Activated naive CD8-positive, alpha-beta T cell (primary cell): ENCODE data around the gene MAPK8IP3.

Source experiments
- H3K27ac Mint-ChIP-seq: one replicate; pipeline ENCODE4 v1.8.0; 2021; ENCODE audit warnings: mixed read lengths
- H3K27me3 Mint-ChIP-seq: one replicate; pipeline ENCODE4 v1.8.0; 2021; ENCODE audit warnings: mixed read lengths
- H3K36me3 Mint-ChIP-seq: one replicate; pipeline ENCODE4 v1.8.0; 2021; ENCODE audit warnings: mixed read lengths
- H3K4me1 Mint-ChIP-seq: one replicate; pipeline ENCODE4 v1.8.0; 2021; ENCODE audit warnings: low read depth, mixed read lengths
- H3K4me3 Mint-ChIP-seq: one replicate; pipeline ENCODE4 v1.8.0; 2021; ENCODE audit warnings: mild to moderate bottlenecking, mixed read lengths
- H3K9me3 Mint-ChIP-seq: one replicate; pipeline ENCODE4 v1.8.0; 2021; ENCODE audit warnings: low read depth, mixed read lengths

Gene MAPK8IP3

GRCh38 chr16:1816396-1817275, 110.6 kb downstream of the MAPK8IP3 start:
- Mint-ChIP-seq H3K36me3 (no peaks in the 10 kb centered on the region), H3K27ac (no peak overlapping the region), H3K4me3 (no peak overlapping the region), H3K4me1 (peaks cover 10% of the 10 kb centered on the region), H3K9me3 (no peaks in the 10 kb centered on the region), H3K27me3 (no peaks in the 10 kb centered on the region)

GRCh38 chr16:1817276-1817589, 111.2 kb downstream of the MAPK8IP3 start:
- Mint-ChIP-seq H3K4me3 (no peak overlapping the region), H3K27ac (no peak overlapping the region), H3K4me1 (peaks cover 10% of the 10 kb centered on the region), H3K36me3 (no peaks in the 10 kb centered on the region), H3K9me3 (no peaks in the 10 kb centered on the region), H3K27me3 (no peaks in the 10 kb centered on the region)

- peaks cover 6% of the 10 kb centered on the region for H3K4me1 Mint-ChIP-seq
- H3K36me3 Mint-ChIP-seq, result no peaks in the 10 kb centered on the region
- no peaks in the 10 kb centered on the region for H3K27me3 Mint-ChIP-seq
- no peaks in the 10 kb centered on the region for H3K9me3 Mint-ChIP-seq
- no peak overlapping the region for H3K4me3 Mint-ChIP-seq
- no peak overlapping the region for H3K27ac Mint-ChIP-seq
Observed at GRCh38 chr16:1817716-1818115, 111.7 kb downstream of the MAPK8IP3 start.

- Mint-ChIP-seq H3K4me1 (peaks cover under 1% of the 10 kb centered on the region), H3K9me3 (no peaks in the 10 kb centered on the region), H3K4me3 (no peak overlapping the region), H3K27ac (no peak overlapping the region), H3K36me3 (no peaks in the 10 kb centered on the region), H3K27me3 (no peaks in the 10 kb centered on the region)
Observed at GRCh38 chr16:1818204-1818872, 112.3 kb downstream of the MAPK8IP3 start.

GRCh38 chr16:1818873-1819525, 113.0 kb downstream of the MAPK8IP3 start:
- Mint-ChIP-seq H3K9me3 (no peaks in the 10 kb centered on the region), H3K27ac (no peak overlapping the region), H3K4me3 (no peak overlapping the region), H3K27me3 (no peaks in the 10 kb centered on the region), H3K36me3 (no peaks in the 10 kb centered on the region), H3K4me1 (peaks cover 4% of the 10 kb centered on the region)

GRCh38 chr16:1819611-1820010, 113.6 kb downstream of the MAPK8IP3 start:
- Mint-ChIP-seq H3K4me3 (no peak overlapping the region), H3K9me3 (no peaks in the 10 kb centered on the region), H3K27me3 (no peaks in the 10 kb centered on the region), H3K4me1 (peaks cover 10% of the 10 kb centered on the region), H3K36me3 (no peaks in the 10 kb centered on the region), H3K27ac (no peak overlapping the region)
